SU-DHL-6 (cell line): ENCODE measurements around the gene MYLK4.

Experiments used
- H2AFZ ChIP-seq: fragments of 200-600 bp; sonication (generic); 2 replicates; pipeline ENCODE4 v1.6.1; 2014; ENCODE audit warnings: low read depth, mild to moderate bottlenecking, moderate library complexity, mixed read lengths, antibody characterized with exemption, low read length; ENCODE audit not compliant: severe bottlenecking
- H3F3A ChIP-seq: fragments of 200-600 bp; shearing (Covaris generic); 2 replicates; pipeline ENCODE4 v1.6.0; 2016; ENCODE audit warnings: antibody characterized with exemption, mild to moderate bottlenecking; ENCODE audit not compliant: insufficient read depth
- H3K27ac ChIP-seq: fragments of 200-600 bp; sonication (generic); 2 replicates; pipeline ENCODE4 v1.5.1; 2016; ENCODE audit warnings: low read depth, mild to moderate bottlenecking, low read length, moderate library complexity, mixed read lengths
- H3K27me3 ChIP-seq: fragments of 200-600 bp; sonication (generic), shearing (Covaris generic); 2 replicates; pipeline ENCODE4 v1.6.0; 2014; ENCODE audit warnings: mild to moderate bottlenecking, low read length
- H3K36me3 ChIP-seq: fragments of 200-600 bp; sonication (generic); 2 replicates; pipeline ENCODE4 v1.6.1; 2014; ENCODE audit warnings: mild to moderate bottlenecking, low read length, mixed read lengths
- H3K4me2 ChIP-seq: fragments of 300-600, 200-600 bp; shearing (Covaris generic), sonication (generic); 2 replicates; pipeline ENCODE4 v1.6.0; 2014; ENCODE audit warnings: low read length, low read depth, mild to moderate bottlenecking; ENCODE audit not compliant: poor library complexity, severe bottlenecking
- H3K4me3 ChIP-seq: fragments of 200-600 bp; sonication (generic); 2 replicates; pipeline ENCODE4 v1.5.1; 2014; ENCODE audit warnings: antibody characterized with exemption, low read length, mild to moderate bottlenecking, mixed read lengths; ENCODE audit not compliant: insufficient read depth, poor library complexity, severe bottlenecking
- H3K79me2 ChIP-seq: fragments of 200-600 bp; sonication (generic); 2 replicates; pipeline ENCODE4 v1.6.1; 2014; ENCODE audit warnings: mild to moderate bottlenecking, low read length, moderate library complexity; ENCODE audit not compliant: insufficient read depth
- H3K9ac ChIP-seq: fragments of 200-600 bp; sonication (generic); 2 replicates; pipeline ENCODE4 v1.7.0; 2014; ENCODE audit warnings: mild to moderate bottlenecking, low read length
- H3K9me2 ChIP-seq: fragments of 200-600 bp; sonication (generic); replicated peaks from 2 replicates; pipeline ENCODE4 v1.6.1; 2014; ENCODE audit warnings: low read length; ENCODE audit not compliant: insufficient read depth
- H3K9me3 ChIP-seq: fragments of 200-600 bp; sonication (generic); 2 replicates; pipeline ENCODE4 v1.6.1; 2014; ENCODE audit warnings: low read length, mixed read lengths; ENCODE audit not compliant: insufficient read depth
- H4K20me1 ChIP-seq: fragments of 200-600 bp; sonication (generic); 2 replicates; pipeline ENCODE4 v1.6.1; 2014; ENCODE audit warnings: low read depth, mild to moderate bottlenecking, antibody characterized with exemption, low read length, moderate library complexity, mixed read lengths
- CTCF ChIP-seq: fragments of 200-600 bp; sonication (generic); IDR thresholded peaks from one replicate; pipeline ENCODE4 v1.5.1; 2017; ENCODE audit warnings: antibody characterized with exemption, mild to moderate bottlenecking, low read length, moderate library complexity; ENCODE audit not compliant: insufficient read depth, poor library complexity, severe bottlenecking
- EZH2phosphoT487 ChIP-seq: fragments of 200-600 bp; sonication (generic), shearing (Covaris generic); conservative IDR thresholded peaks from 2 replicates; pipeline ENCODE4 v1.6.1; 2018; ENCODE audit warnings: mild to moderate bottlenecking, antibody characterized with exemption, low read length, moderate library complexity, mixed read lengths

Gene MYLK4

GRCh38 chr6:2651536-2651935 lies 99.2 kb downstream of the MYLK4 start:
- H3K9ac ChIP-seq = no peak overlapping the region
- H3K9me3 ChIP-seq = no peaks in the 10 kb centered on the region
- H2AFZ ChIP-seq = no peak overlapping the region
- TF ChIP-seq EZH2phosphoT487 = no peak
- no peak for TF ChIP-seq CTCF
- H3K4me2 ChIP-seq = no peak overlapping the region
- H3F3A ChIP-seq = no peaks in the 10 kb centered on the region
- H3K27me3 ChIP-seq = peaks cover 4% of the 10 kb centered on the region; the same call in 1 of the 2 replicates
- no peak overlapping the region for H3K27ac ChIP-seq
- no peaks in the 10 kb centered on the region for H3K79me2 ChIP-seq
- H3K4me3 ChIP-seq = no peak overlapping the region
- H4K20me1 ChIP-seq = peaks cover 6% of the 10 kb centered on the region; the same call in 1 of the 2 replicates
- H3K9me2 ChIP-seq = no peaks in the 10 kb centered on the region
- no peaks in the 10 kb centered on the region for H3K36me3 ChIP-seq

GRCh38 chr6:2646346-2646745 lies 104.4 kb downstream of the MYLK4 start:
- Histone ChIP-seq H3K9me3 (no peaks in the 10 kb centered on the region), H3F3A (no peaks in the 10 kb centered on the region), H3K27me3 (peaks cover 4% of the 10 kb centered on the region; the same call in 1 of the 2 replicates), H3K36me3 (no peaks in the 10 kb centered on the region), H3K27ac (no peak overlapping the region), H3K79me2 (no peaks in the 10 kb centered on the region), H3K4me2 (no peak overlapping the region), H3K4me3 (no peak overlapping the region), H3K9ac (no peak overlapping the region), H3K9me2 (no peaks in the 10 kb centered on the region), H4K20me1 (peaks cover 6% of the 10 kb centered on the region; the same call in 1 of the 2 replicates), H2AFZ (no peak overlapping the region)
- TF ChIP-seq EZH2phosphoT487 (no peak), CTCF (no peak)

- no peak overlapping the region for H3K27ac ChIP-seq
- no peaks in the 10 kb centered on the region for H3K9me2 ChIP-seq
- H2AFZ ChIP-seq = no peak overlapping the region
- H3K27me3 ChIP-seq = peaks cover 4% of the 10 kb centered on the region; the same call in 1 of the 2 replicates
- no peaks in the 10 kb centered on the region for H3K36me3 ChIP-seq
- no peaks in the 10 kb centered on the region for H3K9me3 ChIP-seq
- H3K9ac ChIP-seq = no peak overlapping the region
- H3K4me3 ChIP-seq = no peak overlapping the region
- H3K79me2 ChIP-seq = no peaks in the 10 kb centered on the region
- TF ChIP-seq CTCF = no peak
- no peak for TF ChIP-seq EZH2phosphoT487
- no peaks in the 10 kb centered on the region for H3F3A ChIP-seq
- no peak overlapping the region for H3K4me2 ChIP-seq
- H4K20me1 ChIP-seq = peaks cover 6% of the 10 kb centered on the region; the same call in 1 of the 2 replicates
These were observed 106.7 kb downstream of the MYLK4 start for GRCh38 chr6:2643935-2644539.
